ENCODE results near the gene AFMID. TPM values are rescaled to one million over a fixed set of nuclear protein-coding genes. Genes with fewer than 3 reads are reported as not detected.

AFMID gene
- total and polyA plus RNA-seq, 2 donors (not counting 1 experiment from before 2014, with no cell fraction given) = 18.2 to 24.8 TPM

GRCh38 chr17:78231991-78232858, 45.1 kb downstream of the AFMID start:
- POLR2A ChIA-PET = interaction anchor here (0.6 to 0.7 kb wide), 2 partner anchors 16 to 31 kb away, joined by 3 to 4 read pairs; no protein-coding TSS in a partner anchor
- H3K36me3 ChIP-seq (replicated peaks in 1 of 2; ENCODE audit: control extremely low read depth in 1 of 2, control insufficient read depth in 1 of 2, extremely low read depth in 1 of 2, insufficient read depth in 2 of 2, low read length in 1 of 2) = no peaks in the 10 kb centered on the region

More at GRCh38 chr17:78231991-78232858, 45.1 kb downstream of the AFMID start:
- TF ChIP-seq EZH2 (IDR thresholded peaks at IDR 0.05; ENCODE audit: borderline replicate concordance, insufficient read depth, low read depth, low read length, poor library complexity, severe bottlenecking) (no peak), CTCF (IDR thresholded peaks at IDR 0.05) (no peak)
- intact Hi-C loops (cut with micrococcal nuclease) = no loop called here
- WGBS (ENCODE audit: insufficient coverage) = 7% methylated on average over 44 of the region's 55 CpGs
- no peaks in the 10 kb centered on the region for H3K79me2 ChIP-seq (ENCODE audit: control insufficient read depth, insufficient read depth, low read length)
- H3K27ac ChIP-seq (ENCODE audit: low read length in 2 of 2) = no peak overlapping the region
- peaks cover 21% of the 10 kb centered on the region for H3K27me3 Mint-ChIP-seq
- no peak overlapping the region for H3K4me3 ChIP-seq (ENCODE audit: control extremely low read depth in 1 of 5, extremely low read depth in 1 of 5, insufficient read depth in 1 of 5, low read depth in 2 of 5, low read length in 4 of 5)
- H3K9me3 ChIP-seq (ENCODE audit: control extremely low read depth in 1 of 3, control insufficient read depth in 2 of 3, insufficient read depth in 1 of 3, low read length in 2 of 3) = peaks cover 0 to 16% (median 0%) of the 10 kb centered on the region in 3 donors
- DNase-seq (peak; percentile 35), ATAC-seq (ENCODE audit: low read depth) (peak; percentile 56)
- H3K4me1 ChIP-seq (ENCODE audit: control insufficient read depth in 2 of 2, insufficient read depth in 2 of 2, low read length in 2 of 2) = peaks cover 14 to 24% of the 10 kb centered on the region in 2 donors
- no peak overlapping the region for H3K27ac Mint-ChIP-seq
- H3K4me1 Mint-ChIP-seq = peaks cover 15% of the 10 kb centered on the region
- peaks cover 0 to 54% (median 24%) of the 10 kb centered on the region in 4 experiments for H3K27me3 ChIP-seq (replicated peaks in 1 of 4; ENCODE audit: control extremely low read depth in 1 of 4, control insufficient read depth in 3 of 4, insufficient read depth in 4 of 4, low read length in 3 of 4)
- peak overlapping the region; percentile 29 for H3K4me3 Mint-ChIP-seq
- H3K9ac ChIP-seq (ENCODE audit: low read length) = no peak overlapping the region
- CTCF ChIA-PET = interaction anchor here (0.6 kb wide), 1 partner anchor 189 kb away, joined by 3 read pairs; no protein-coding TSS in a partner anchor
- no peak overlapping the region for H2AFZ ChIP-seq (ENCODE audit: insufficient read depth, low read depth, low read length, poor library complexity, severe bottlenecking)
- H4K20me1 ChIP-seq (ENCODE audit: control insufficient read depth, insufficient read depth, low read length, poor library complexity, severe bottlenecking) = no peaks in the 10 kb centered on the region
- H3K4me2 ChIP-seq (replicated peaks; ENCODE audit: low read depth, low read length, poor library complexity, severe bottlenecking) = peak overlapping the region; percentile 61
- H3K9me3 Mint-ChIP-seq (ENCODE audit: insufficient read depth) = no peaks in the 10 kb centered on the region
